Panc1 (cell line): ENCODE data around the gene EFL1. TPM values are rescaled to one million over a fixed set of nuclear protein-coding genes. Genes with fewer than 3 reads are reported as not detected.

ENCODE experiments used
- ATAC-seq: fragments of 200-7000 bp; cut with Tn5 transposase; 2 replicates; pipeline ENCODE4 v1.9.1; 2020; ENCODE audit warnings: mild to moderate bottlenecking, moderate library complexity
- BruUV-seq: library from RNA; stranded (reverse); fragments of 400-500 nt; replicated peaks from 2 replicates; lab custom pipeline; 2021; lab: Mats Ljungman, UMichigan
- CTCF ChIA-PET: fragments of 300-600 bp; sonication (Branson Sonifier 250); formaldehyde crosslinking; loops from one replicate; lab custom pipeline; 2022; ENCODE audit warnings: antibody characterized with exemption; lab: Charles Lee
- POLR2A ChIA-PET: fragments of 300-600 bp; sonication (Branson Sonifier 250); formaldehyde crosslinking; loops from one replicate; lab custom pipeline; 2022; ENCODE audit warnings: antibody characterized with exemption; lab: Charles Lee
- DNase-seq: peaks from one replicate; pipeline ENCODE4 v3.0.0-alpha.2; 2010; ENCODE audit warnings: low read depth, low spot score
- H3K27ac ChIP-seq: 2 replicates; pipeline ENCODE4 v1.5.1; 2011; ENCODE audit warnings: mild to moderate bottlenecking, low read length, inconsistent platforms
- H3K27me3 ChIP-seq: fragments of 200-500 bp; sonication (Bioruptor generic); 2 replicates; pipeline ENCODE4 v1.6.0; 2014; ENCODE audit warnings: low read length, inconsistent platforms; ENCODE audit not compliant: control insufficient read depth, insufficient read depth
- H3K36me3 ChIP-seq: fragments of 200-500 bp; sonication (Bioruptor generic); 2 replicates; pipeline ENCODE4 v1.5.1; 2014; ENCODE audit warnings: inconsistent platforms, mild to moderate bottlenecking, low read length, moderate library complexity; ENCODE audit not compliant: control insufficient read depth, insufficient read depth
- H3K4me1 ChIP-seq: 2 replicates; pipeline ENCODE4 v1.5.1; 2011; ENCODE audit warnings: inconsistent platforms, mild to moderate bottlenecking, low read length, moderate library complexity; ENCODE audit not compliant: control insufficient read depth, insufficient read depth
- H3K4me3 ChIP-seq, 2 experiments: 2 replicates each; pipeline ENCODE4 v1.5.1; 2011 to 2012; ENCODE audit warnings: low read depth in 2 of 2, low read length in 2 of 2, mild to moderate bottlenecking in 2 of 2, inconsistent platforms in 1 of 2, moderate library complexity in 1 of 2
- H3K9me3 ChIP-seq: fragments of 200-500 bp; sonication (Bioruptor generic); 2 replicates; pipeline ENCODE4 v1.5.1; 2014; ENCODE audit warnings: low read depth, mild to moderate bottlenecking, inconsistent platforms, low read length, moderate library complexity; ENCODE audit not compliant: control insufficient read depth, insufficient read depth
- CTCF ChIP-seq: fragments of 450-650 bp; IDR thresholded peaks from 2 replicates; pipeline ENCODE4 v1.5.1; 2017; ENCODE audit warnings: mild to moderate bottlenecking
- POLR2AphosphoS5 ChIP-seq: IDR thresholded peaks from 2 replicates; pipeline ENCODE4 v1.6.1; 2012; ENCODE audit warnings: mild to moderate bottlenecking, low read depth, low read length, moderate library complexity
- REST ChIP-seq, 2 experiments: IDR thresholded peaks; 2 replicates each; pipeline ENCODE4 v1.6.1; 2011 to 2012; ENCODE audit warnings: low read depth in 2 of 2, control low read depth in 1 of 2, low read length in 1 of 2, mild to moderate bottlenecking in 1 of 2, moderate library complexity in 1 of 2; ENCODE audit not compliant: insufficient read depth in 1 of 2
- SIN3A ChIP-seq: IDR thresholded peaks from 2 replicates; pipeline ENCODE4 v1.6.1; 2012; ENCODE audit warnings: low read depth, mild to moderate bottlenecking, low read length, moderate library complexity, borderline replicate concordance; ENCODE audit not compliant: insufficient read depth
- TCF7L2 ChIP-seq: IDR thresholded peaks from 2 replicates; pipeline ENCODE4 v1.6.1; 2011; ENCODE audit warnings: mild to moderate bottlenecking, low read depth, low read length, inconsistent platforms
- in situ Hi-C: cut with HindIII; loops from 2 replicates; pipeline ENCODE4 v1.10.0; 2016; ENCODE audit warnings: low sequenced_read_pairs, low pct_unique_long_range_greater_than_20kb
- intact Hi-C: fragments of 100-400 bp; cut with micrococcal nuclease; formaldehyde crosslinking; loops from one replicate; pipeline ENCODE4 v1.10.0; 2022; ENCODE audit not compliant: unreplicated experiment
- total RNA-seq: library from RNA; stranded (reverse); gene quantifications from one replicate; pipeline ENCODE4 v1.2.1, GENCODE V29; 2021; ENCODE audit not compliant: unreplicated experiment

Gene EFL1
- total RNA-seq, 1 experiment from 2014 or later = 20.2 TPM

GRCh38 chr15:82176542-82176941 is 86.0 kb downstream of the EFL1 start:
- in situ Hi-C loops = no loop called here
- no peak overlapping the region for H3K27ac ChIP-seq
- H3K4me1 ChIP-seq = no peaks in the 10 kb centered on the region
- POLR2A ChIA-PET = no interaction called here
- H3K36me3 ChIP-seq = no peaks in the 10 kb centered on the region
- TF ChIP-seq SIN3A (no peak), REST (IDR thresholded peaks at IDR 0.05; ENCODE audit: insufficient read depth in 1 of 2, low read depth in 2 of 2, low read length in 1 of 2) (no peak), TCF7L2 (no peak), CTCF (no peak; the same call in 1 of the 2 replicates), POLR2AphosphoS5 (no peak)
- CTCF ChIA-PET = no interaction called here
- DNase-seq (no peak), ATAC-seq (no peak)
- no peaks in the 10 kb centered on the region for H3K27me3 ChIP-seq
- intact Hi-C loops = no loop called here
- no TSS peak for BruUV-seq
- H3K4me3 ChIP-seq = no peak overlapping the region
- no peaks in the 10 kb centered on the region for H3K9me3 ChIP-seq

GRCh38 chr15:82174471-82175235 is 87.9 kb downstream of the EFL1 start:
- POLR2A ChIA-PET = no interaction called here
- in situ Hi-C loops = no loop called here
- intact Hi-C loops = no loop called here
- no peaks in the 10 kb centered on the region for H3K9me3 ChIP-seq
- no peak for ATAC-seq
- TF ChIP-seq REST (IDR thresholded peaks at IDR 0.05; ENCODE audit: insufficient read depth in 1 of 2, low read depth in 2 of 2, low read length in 1 of 2) = no peak
- no peak for TF ChIP-seq CTCF
- TF ChIP-seq SIN3A = no peak
- TF ChIP-seq TCF7L2 = no peak
- TF ChIP-seq POLR2AphosphoS5 = no peak
- CTCF ChIA-PET = no interaction called here
- no peak for DNase-seq
- no TSS peak for BruUV-seq
- no peaks in the 10 kb centered on the region for H3K36me3 ChIP-seq
- H3K27me3 ChIP-seq = no peaks in the 10 kb centered on the region
- no peaks in the 10 kb centered on the region for H3K4me1 ChIP-seq
- no peak overlapping the region for H3K4me3 ChIP-seq
- no peak overlapping the region for H3K27ac ChIP-seq
